ENCODE data around the gene DIAPH3. TPM values are rescaled to one million over a fixed set of nuclear protein-coding genes. Genes with fewer than 3 reads are reported as not detected.

Gene DIAPH3
- total and polyA plus RNA-seq, 2 of the 8 experiments (the other 6 are each of a cell fraction or from before 2014, with no cell fraction given): 8.0 to 30.8 TPM

DNA sequence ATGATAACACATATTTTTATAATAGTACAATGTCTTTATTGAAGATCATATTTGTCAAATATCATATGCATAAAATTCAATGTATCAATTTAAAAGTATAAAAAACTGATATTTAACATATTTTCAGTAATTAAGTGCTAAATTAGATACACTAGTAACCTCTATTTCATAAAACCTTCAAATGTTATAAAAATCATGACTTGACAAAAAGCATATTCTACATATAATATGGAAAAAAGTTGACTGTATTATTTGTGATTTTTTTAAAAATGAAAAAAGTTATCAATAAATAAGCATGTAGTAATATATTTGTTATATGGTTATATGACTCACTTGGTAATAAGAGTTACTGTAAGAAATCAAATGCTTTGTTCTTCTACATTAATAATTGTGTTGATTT is 356.9 kb downstream of the DIAPH3 start:
- Histone ChIP-seq H2AK5ac (ENCODE audit: low read depth, low read length) (no peak overlapping the region), H3K4me3 (ENCODE audit: extremely low read depth in 1 of 4, insufficient read depth in 2 of 4, low read depth in 3 of 4, low read length in 4 of 4) (no peak overlapping the region), H3K23me2 (ENCODE audit: low read depth, low read length) (no peaks in the 10 kb centered on the region), H2BK120ac (replicated peaks; ENCODE audit: low read depth, low read length) (no peak overlapping the region), H3K4me2 (ENCODE audit: insufficient read depth in 1 of 2, low read depth in 2 of 2, low read length in 2 of 2) (no peak overlapping the region), H3K4me1 (replicated peaks in 1 of 4; ENCODE audit: control insufficient read depth in 3 of 4, insufficient read depth in 4 of 4, low read length in 3 of 4) (no peaks in the 10 kb centered on the region), H2BK20ac (ENCODE audit: low read length) (no peak overlapping the region), H3K9ac (replicated peaks in 1 of 4; ENCODE audit: extremely low read depth in 1 of 4, low read depth in 3 of 4, low read length in 3 of 4) (no peak overlapping the region), H3K79me2 (ENCODE audit: control insufficient read depth in 1 of 2, insufficient read depth in 2 of 2, low read length in 2 of 2) (no peaks in the 10 kb centered on the region), H3K9me3 (ENCODE audit: insufficient read depth in 2 of 2, low read depth in 1 of 2, low read length in 1 of 2) (no peaks in the 10 kb centered on the region), H2BK12ac (ENCODE audit: low read depth, low read length) (no peak overlapping the region), H3K23ac (ENCODE audit: insufficient read length) (no peak overlapping the region), H3K36me3 (ENCODE audit: control insufficient read depth in 2 of 4, insufficient read depth in 4 of 4, low read length in 3 of 4) (no peaks in the 10 kb centered on the region; a peak in 1 of 8 replicates), H4K5ac (ENCODE audit: insufficient read length, low read depth, low read length) (no peak overlapping the region), H2BK5ac (ENCODE audit: low read depth, low read length) (no peak overlapping the region), H3K14ac (ENCODE audit: insufficient read length) (no peak overlapping the region), H4K20me1 (replicated peaks in 1 of 2; ENCODE audit: control insufficient read depth in 1 of 2, insufficient read depth in 2 of 2, low read length in 2 of 2) (no peaks in the 10 kb centered on the region), H3K56ac (replicated peaks; ENCODE audit: insufficient read length, low read depth, low read length) (no peak overlapping the region), H3K27me3 (replicated peaks in 1 of 4; ENCODE audit: control insufficient read depth in 3 of 4, extremely low read depth in 1 of 4, insufficient read depth in 3 of 4, low read length in 3 of 4) (no peaks in the 10 kb centered on the region), H3K18ac (ENCODE audit: extremely low read depth, low read length) (no peak overlapping the region), H2BK15ac (ENCODE audit: low read length) (no peak overlapping the region), H3K4ac (replicated peaks; ENCODE audit: insufficient read length, low read depth, low read length) (no peak overlapping the region), H3K79me1 (ENCODE audit: low read depth, low read length) (no peaks in the 10 kb centered on the region), H3K27ac (ENCODE audit: low read depth, low read length) (no peak overlapping the region), H2AFZ (ENCODE audit: low read length) (no peak overlapping the region), H4K8ac (ENCODE audit: extremely low read depth, insufficient read depth, low read length) (no peak overlapping the region), H4K91ac (replicated peaks; ENCODE audit: insufficient read length, low read length) (no peak overlapping the region)
- FAIRE-seq (no peak), DNase-seq (ENCODE audit: low read depth in 1 of 2, low spot score in 2 of 2) (no peak)
- POLR2A ChIA-PET (ENCODE audit: partially characterized antibody): no interaction called here
- TF ChIP-seq YY1 (IDR thresholded peaks at IDR 0.05; ENCODE audit: low read depth, low read length) (no peak), SAP30 (IDR thresholded peaks at IDR 0.05; ENCODE audit: insufficient read depth, insufficient replicate concordance, low read length) (no peak), PHF8 (conservative IDR thresholded peaks at IDR 0.05; ENCODE audit: low read depth, low read length) (no peak), GTF2F1 (IDR thresholded peaks at IDR 0.05; ENCODE audit: borderline replicate concordance, low read depth, low read length) (no peak), POLR2A (IDR thresholded peaks at IDR 0.05; ENCODE audit: control extremely low read depth in 1 of 2, low read depth in 2 of 2, low read length in 2 of 2) (no peak), JUND (IDR thresholded peaks at IDR 0.05; ENCODE audit: low read length) (no peak), BACH1 (IDR thresholded peaks at IDR 0.05; ENCODE audit: low read length) (no peak), CTBP2 (IDR thresholded peaks at IDR 0.05; ENCODE audit: borderline replicate concordance, insufficient read depth, insufficient read length, low read length) (no peak), EGR1 (IDR thresholded peaks at IDR 0.05; ENCODE audit: borderline replicate concordance, low read depth, low read length) (no peak), SP4 (IDR thresholded peaks at IDR 0.05; ENCODE audit: low read length) (no peak), KDM1A (IDR thresholded peaks at IDR 0.05; ENCODE audit: borderline replicate concordance, low read length) (no peak)
- CTCF ChIA-PET (ENCODE audit: partially characterized antibody): no interaction called here

Data from H1 (cell line).